Lower lobe of right lung (tissue), 2 donors: ENCODE data around the gene CYP24A1. TPM values are rescaled to one million over a fixed set of nuclear protein-coding genes. Genes with fewer than 3 reads are reported as not detected.

Experiments
- ATAC-seq, 2 donors: fragments of 200-7000 bp; cut with Tn5 transposase; one replicate each; pipeline ENCODE4 v1.9.1; 2020 to 2022; ENCODE audit warnings: mild to moderate bottlenecking in 2 of 2, moderate library complexity in 2 of 2
- DNase-seq: peaks from one replicate; pipeline ENCODE4 v3.0.0-alpha.2; 2020
- H3K27ac ChIP-seq: fragments of 200-600 bp; one replicate; pipeline ENCODE4 v1.8.0; 2022
- H3K27me3 ChIP-seq: fragments of 200-600 bp; one replicate; pipeline ENCODE4 v1.8.0; 2022; ENCODE audit warnings: low read depth
- H3K36me3 ChIP-seq: fragments of 200-600 bp; one replicate; pipeline ENCODE4 v1.8.0; 2022; ENCODE audit warnings: mild to moderate bottlenecking
- H3K4me1 ChIP-seq: fragments of 200-600 bp; one replicate; pipeline ENCODE4 v1.8.0; 2022
- H3K4me3 ChIP-seq: fragments of 200-600 bp; one replicate; pipeline ENCODE4 v1.8.0; 2022; ENCODE audit warnings: mild to moderate bottlenecking
- H3K9me3 ChIP-seq: fragments of 200-600 bp; one replicate; pipeline ENCODE4 v1.8.0; 2022
- intact Hi-C: fragments of 100-400 bp; cut with DNase I; formaldehyde crosslinking; loops from one replicate; pipeline ENCODE4 v1.11.0; 2022
- long read RNA-seq: library from polyadenylated mRNA; unstranded; transcript quantifications from one replicate; pipeline ENCODE4 v2.0.0, GENCODE V29; 2021
- total RNA-seq: library from RNA; stranded (reverse); fragmentation: NEBNext Ultra II Directional; extraction: Animal tissue kit (Norgen Biotek cat#: 25700); gene quantifications from one replicate; pipeline ENCODE4 v1.2.1, GENCODE V29; 2021
- TF ChIP-seq, protein P1 (sequence below): fragments of 200-600 bp; IDR thresholded peaks from one replicate; pipeline ENCODE4 v1.8.0; 2022; ENCODE audit warnings: antibody characterized with exemption, mild to moderate bottlenecking
- donor health status: DM: no; HTN: yes; CAD: no; lungs with severe emphysema.

Gene CYP24A1
- 0.21 TPM for total RNA-seq
- long read RNA-seq: 0 reads

DNA sequence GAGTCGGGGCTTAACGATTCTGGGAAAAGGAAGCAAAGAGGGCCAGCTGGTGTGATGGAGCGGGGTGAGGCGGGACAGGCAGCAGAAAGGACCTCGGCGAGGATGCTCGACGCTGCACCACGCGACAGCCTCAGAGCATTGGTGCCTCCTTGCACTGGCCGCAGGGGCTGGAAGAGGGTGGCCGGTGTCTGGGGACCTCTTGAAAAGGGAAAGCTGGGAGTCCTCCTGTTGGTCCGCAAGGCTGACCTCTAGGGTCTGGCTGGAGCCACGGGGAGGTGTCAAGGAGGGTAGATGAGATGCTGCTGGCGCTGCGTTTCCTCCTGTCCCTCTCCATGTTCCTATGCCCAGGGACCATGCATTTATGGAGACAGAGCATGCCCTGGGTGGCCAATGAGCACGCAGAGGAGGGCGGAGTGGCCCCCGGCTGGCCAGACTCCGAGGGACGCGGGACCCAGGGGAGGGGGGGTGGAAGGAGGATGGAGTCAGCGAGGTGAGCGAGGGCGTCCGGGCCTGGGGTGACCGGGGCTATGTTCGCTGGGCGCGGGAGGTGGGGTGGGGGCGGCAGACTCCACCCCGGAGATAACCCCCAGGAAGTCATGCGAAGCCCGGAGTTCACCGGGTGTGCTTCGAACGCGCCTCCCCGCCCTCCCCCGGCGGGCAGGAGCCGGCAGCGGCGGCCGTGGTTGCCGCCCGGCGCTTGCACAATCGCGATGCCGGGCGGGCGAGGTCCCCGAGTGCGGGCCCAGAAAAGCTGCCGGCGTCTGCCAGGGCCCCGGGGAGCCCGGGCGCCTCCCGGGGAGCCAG is at the start of gene CYP24A1:
TSS of gene CYP24A1 (minus strand) at position 334 of the 804 bp plus-strand sequence. CDS start 407 bp downstream, outside the sequence.
- H3K36me3 ChIP-seq: no peaks in the 10 kb centered on the region
- no peak within 1 kb of the TSS for H3K27ac ChIP-seq
- DNase-seq (peak; percentile 48), ATAC-seq (peak; percentile 58 to 75)
- H3K4me3 ChIP-seq: peak within 1 kb of the TSS; percentile 19
- H3K9me3 ChIP-seq: no peaks in the 10 kb centered on the region
- peaks cover 24% of the 10 kb centered on the region for H3K4me1 ChIP-seq
- TF ChIP-seq, protein P1, sequence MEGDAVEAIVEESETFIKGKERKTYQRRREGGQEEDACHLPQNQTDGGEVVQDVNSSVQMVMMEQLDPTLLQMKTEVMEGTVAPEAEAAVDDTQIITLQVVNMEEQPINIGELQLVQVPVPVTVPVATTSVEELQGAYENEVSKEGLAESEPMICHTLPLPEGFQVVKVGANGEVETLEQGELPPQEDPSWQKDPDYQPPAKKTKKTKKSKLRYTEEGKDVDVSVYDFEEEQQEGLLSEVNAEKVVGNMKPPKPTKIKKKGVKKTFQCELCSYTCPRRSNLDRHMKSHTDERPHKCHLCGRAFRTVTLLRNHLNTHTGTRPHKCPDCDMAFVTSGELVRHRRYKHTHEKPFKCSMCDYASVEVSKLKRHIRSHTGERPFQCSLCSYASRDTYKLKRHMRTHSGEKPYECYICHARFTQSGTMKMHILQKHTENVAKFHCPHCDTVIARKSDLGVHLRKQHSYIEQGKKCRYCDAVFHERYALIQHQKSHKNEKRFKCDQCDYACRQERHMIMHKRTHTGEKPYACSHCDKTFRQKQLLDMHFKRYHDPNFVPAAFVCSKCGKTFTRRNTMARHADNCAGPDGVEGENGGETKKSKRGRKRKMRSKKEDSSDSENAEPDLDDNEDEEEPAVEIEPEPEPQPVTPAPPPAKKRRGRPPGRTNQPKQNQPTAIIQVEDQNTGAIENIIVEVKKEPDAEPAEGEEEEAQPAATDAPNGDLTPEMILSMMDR: no peak
- intact Hi-C loops: no loop called here
- peaks cover 84% of the 10 kb centered on the region for H3K27me3 ChIP-seq

DNA sequence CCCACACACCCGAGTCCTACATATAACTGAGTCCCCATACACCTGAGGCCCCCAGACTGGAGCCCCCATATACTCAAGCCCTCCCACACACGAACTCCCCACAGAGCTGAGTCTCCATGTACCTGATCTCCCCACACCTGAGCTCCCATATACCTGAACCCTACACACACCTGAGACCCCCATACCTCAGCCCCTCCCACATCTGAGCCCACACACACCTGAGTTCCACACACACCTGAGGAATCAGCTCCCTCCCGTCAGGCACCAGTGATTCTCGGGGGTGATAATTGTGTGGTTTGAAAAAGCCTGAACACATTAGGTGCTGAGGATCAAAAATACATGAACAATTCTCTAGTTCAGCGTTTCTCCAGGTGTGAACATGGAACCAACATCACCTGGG is 49.5 kb upstream of the CYP24A1 start:
- H3K4me1 ChIP-seq: peaks cover 6% of the 10 kb centered on the region
- ATAC-seq (no peak), DNase-seq (no peak)
- no peaks in the 10 kb centered on the region for H3K27me3 ChIP-seq
- no peaks in the 10 kb centered on the region for H3K9me3 ChIP-seq
- H3K36me3 ChIP-seq: peaks cover 6% of the 10 kb centered on the region
- TF ChIP-seq, protein P1: no peak
- H3K4me3 ChIP-seq: no peak overlapping the region
- H3K27ac ChIP-seq: no peak overlapping the region
- intact Hi-C loops: no loop called here

DNA sequence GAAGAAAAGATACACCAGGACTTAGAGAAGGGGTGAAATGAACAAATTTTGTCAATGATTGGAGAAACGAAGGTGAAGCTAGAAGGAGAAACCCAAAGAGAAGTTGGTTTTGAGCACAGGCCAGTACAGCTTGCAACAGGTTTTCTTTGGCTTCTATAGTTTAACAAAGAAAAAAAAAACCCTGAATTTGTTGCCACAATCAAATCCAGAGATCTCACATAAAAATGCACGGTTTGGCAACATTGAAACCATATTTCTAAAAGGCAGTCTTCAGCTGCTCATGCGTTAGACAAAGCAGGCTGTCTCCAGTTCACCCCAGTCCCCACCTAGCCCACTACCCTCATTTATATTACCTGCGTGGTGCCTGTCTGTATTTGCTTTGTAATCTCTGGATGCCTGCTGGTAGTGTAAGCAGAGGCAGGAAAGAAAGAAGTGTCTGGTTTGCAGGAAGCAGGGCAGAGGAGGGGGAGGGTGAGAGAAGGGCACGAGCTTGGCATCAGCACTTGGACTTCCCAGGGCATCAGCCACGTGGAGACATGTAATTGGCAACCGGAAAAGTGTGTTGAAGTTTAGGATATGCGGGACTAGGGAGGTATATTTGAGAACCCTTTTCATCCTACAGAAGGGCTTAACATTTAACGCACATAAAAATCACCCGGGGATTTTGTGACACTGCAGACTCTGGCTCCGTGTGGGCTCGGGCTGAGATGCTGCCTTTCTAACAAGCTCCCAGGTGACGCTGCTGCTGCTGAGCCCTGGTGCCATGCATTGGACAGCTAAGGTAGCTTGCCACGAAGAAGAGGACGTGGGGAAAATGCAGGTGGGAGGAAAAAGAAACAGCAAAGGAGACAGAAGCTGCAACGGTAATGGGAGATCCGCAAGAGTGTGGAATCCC is 48.5 kb upstream of the CYP24A1 start:
- no peak overlapping the region for H3K27ac ChIP-seq
- TF ChIP-seq, protein P1: no peak
- no peaks in the 10 kb centered on the region for H3K27me3 ChIP-seq
- intact Hi-C loops: no loop called here
- no peak for ATAC-seq
- DNase-seq: no peak
- H3K36me3 ChIP-seq: peaks cover 10% of the 10 kb centered on the region
- H3K4me1 ChIP-seq: peaks cover 6% of the 10 kb centered on the region
- no peaks in the 10 kb centered on the region for H3K9me3 ChIP-seq
- H3K4me3 ChIP-seq: no peak overlapping the region

DNA sequence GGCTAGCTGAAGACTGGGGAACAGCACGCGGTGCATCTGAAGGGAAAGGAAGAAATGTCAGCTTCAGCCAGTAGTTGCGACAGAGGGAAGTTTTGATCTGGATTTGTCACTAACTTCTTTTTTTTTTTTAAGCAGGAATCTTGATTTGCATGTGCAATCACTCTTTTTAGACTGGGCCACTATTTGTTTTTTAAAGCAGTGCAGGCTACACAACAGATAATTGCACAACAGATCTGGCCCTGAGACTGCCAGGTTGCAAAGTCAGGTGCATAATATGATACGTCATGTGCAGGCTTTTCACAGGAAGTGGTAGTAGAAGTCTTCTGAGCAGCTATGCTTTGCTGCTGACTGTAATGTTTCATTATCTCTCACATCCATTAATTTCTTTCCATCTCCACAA is 47.6 kb upstream of the CYP24A1 start:
- Histone ChIP-seq H3K9me3 (no peaks in the 10 kb centered on the region), H3K36me3 (peaks cover 19% of the 10 kb centered on the region), H3K4me1 (peaks cover 6% of the 10 kb centered on the region), H3K4me3 (no peak overlapping the region), H3K27ac (no peak overlapping the region), H3K27me3 (no peaks in the 10 kb centered on the region)
- peak; percentile 24 to 65 for ATAC-seq
- intact Hi-C loops: no loop called here
- TF ChIP-seq, protein P1: no peak
- no peak for DNase-seq

DNA sequence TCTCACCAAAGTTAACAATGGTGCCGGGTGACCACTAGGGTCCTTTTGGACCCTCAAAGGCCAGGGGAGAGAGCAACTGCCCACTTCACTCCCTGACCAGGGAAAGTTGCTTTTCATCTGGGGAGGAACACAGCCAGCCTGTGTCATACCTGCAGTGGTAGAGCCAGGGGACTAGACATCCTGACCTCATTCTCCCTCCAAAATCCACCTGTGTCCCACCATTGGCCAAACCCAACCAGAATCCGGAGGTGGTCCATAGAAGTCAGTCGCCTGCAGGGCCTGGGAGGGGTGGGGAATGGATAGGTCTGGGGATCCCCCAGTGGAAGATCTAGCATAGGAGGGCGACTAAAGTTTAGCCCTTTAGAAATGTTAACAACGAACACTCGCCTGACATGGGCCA is 46.9 kb upstream of the CYP24A1 start:
- H3K27me3 ChIP-seq: no peaks in the 10 kb centered on the region
- no peak for DNase-seq
- intact Hi-C loops: no loop called here
- ATAC-seq: no peak
- H3K36me3 ChIP-seq: peaks cover 25% of the 10 kb centered on the region
- peaks cover 6% of the 10 kb centered on the region for H3K4me1 ChIP-seq
- H3K9me3 ChIP-seq: no peaks in the 10 kb centered on the region
- no peak overlapping the region for H3K27ac ChIP-seq
- H3K4me3 ChIP-seq: no peak overlapping the region
- TF ChIP-seq, protein P1: no peak
